Peyer's patch (tissue), 4 donors: ENCODE data around the gene DTX2. TPM values are rescaled to one million over a fixed set of nuclear protein-coding genes. Genes with fewer than 3 reads are reported as not detected.
"Not testable (repeated sequence)": the region's sequence is repeated elsewhere in the genome, so short reads cannot be mapped to it uniquely, and the experiment has no call there.

Experiments used
- DNase-seq, 3 donors: peaks; one replicate each; pipeline ENCODE4 v3.0.0-alpha.2; 2017 to 2019
- H3K27ac ChIP-seq, 4 donors: fragments of 200-600 bp; sonication (generic); one replicate each; pipeline ENCODE4 v1.5.1; 2016 to 2019
- H3K27me3 ChIP-seq, 2 donors: fragments of 200-600 bp; sonication (generic); one replicate each; pipeline ENCODE4 v1.5.1; 2019
- H3K36me3 ChIP-seq, 3 donors: fragments of 200-600 bp; sonication (generic); one replicate each; pipeline ENCODE4 v1.5.1; 2016 to 2019
- H3K4me1 ChIP-seq, 4 donors: fragments of 200-600 bp; sonication (generic); one replicate each; pipeline ENCODE4 v1.5.1; 2016 to 2019
- H3K4me3 ChIP-seq, 4 donors: fragments of 200-600 bp; sonication (generic); 1 replicate in 3 of 4; 2 replicates in 1 of 4; pipeline ENCODE4 v1.5.1; 2016 to 2019; ENCODE audit warnings: mild to moderate bottlenecking in 1 of 4
- H3K9me3 ChIP-seq, 4 donors: fragments of 200-600 bp; sonication (generic); one replicate each; pipeline ENCODE4 v1.5.1; 2016 to 2019; ENCODE audit warnings: mild to moderate bottlenecking in 1 of 4
- CTCF ChIP-seq, 6 experiments: fragments of 450-650 bp in 4 of 6; fragments of 200-600 bp in 2 of 6; sonication (generic) in 1 of 6; IDR thresholded peaks; one replicate each; pipeline ENCODE4 v1.5.1; 2017 to 2019; ENCODE audit warnings: antibody characterized with exemption in 6 of 6, mild to moderate bottlenecking in 3 of 6, moderate library complexity in 1 of 6
- POLR2A ChIP-seq, 2 donors: fragments of 450-650 bp; IDR thresholded peaks; one replicate each; pipeline ENCODE4 v1.5.1; 2017; ENCODE audit warnings: antibody characterized with exemption in 2 of 2, mild to moderate bottlenecking in 2 of 2, moderate library complexity in 2 of 2
- total RNA-seq, 4 donors: library from RNA; depleted of rRNA; stranded (reverse); fragments of >200 nt; gene quantifications; one replicate each; pipeline ENCODE4 v1.1.0, GENCODE V29; 2016

The DTX2 gene
- total RNA-seq, 4 donors from 2014 or later = 32.2 to 72.8 (median 59.2) TPM

DNA sequence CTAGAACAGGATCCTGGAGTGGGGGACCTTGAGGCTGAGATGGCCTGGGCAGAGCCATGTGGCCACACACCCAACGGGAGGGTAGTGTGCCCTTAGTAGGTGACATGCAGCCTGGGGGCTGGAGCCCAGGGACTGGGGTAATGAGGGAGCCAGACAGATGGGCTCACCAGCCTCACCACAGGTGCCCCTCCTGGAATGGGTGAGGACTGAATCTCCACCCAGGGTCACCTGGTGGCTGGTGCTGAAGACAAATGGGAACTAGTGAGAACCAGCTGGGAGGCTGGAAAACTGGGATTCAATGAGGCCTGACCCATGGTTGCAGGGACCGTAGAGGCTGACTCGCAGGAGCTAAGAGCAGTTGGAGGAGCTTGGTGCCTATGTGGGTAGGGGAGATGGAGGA, 30.7 kb upstream of the DTX2 start:
- Histone ChIP-seq H3K4me3 (no peak overlapping the region), H3K36me3 (no peaks in the 10 kb centered on the region), H3K4me1 (no peaks in the 10 kb centered on the region), H3K27me3 (no peaks in the 10 kb centered on the region), H3K27ac (no peak overlapping the region), H3K9me3 (no peaks in the 10 kb centered on the region)
- no peak for TF ChIP-seq POLR2A (IDR thresholded peaks at IDR 0.05)
- TF ChIP-seq CTCF (IDR thresholded peaks at IDR 0.05) = no peak
- no peak for DNase-seq

GRCh38 chr7:76437873-76438272, 23.6 kb upstream of the DTX2 start:
- not testable (repeated sequence) for H3K4me3 ChIP-seq, H3K9me3 ChIP-seq, H3K27ac ChIP-seq, H3K4me1 ChIP-seq, H3K27me3 ChIP-seq, H3K36me3 ChIP-seq
- DNase-seq = peak in 2 of 3 donors; percentile 64 to 87
- TF ChIP-seq CTCF (IDR thresholded peaks at IDR 0.05) = peak in 5 of 6 experiments; percentile 16 to 80 (median 58)

GRCh38 chr7:76439120-76439888, 22.2 kb upstream of the DTX2 start:
- H3K4me3 ChIP-seq, DNase-seq, H3K4me1 ChIP-seq, H3K27me3 ChIP-seq, H3K9me3 ChIP-seq, H3K27ac ChIP-seq, H3K36me3 ChIP-seq: not testable (repeated sequence)

DNA sequence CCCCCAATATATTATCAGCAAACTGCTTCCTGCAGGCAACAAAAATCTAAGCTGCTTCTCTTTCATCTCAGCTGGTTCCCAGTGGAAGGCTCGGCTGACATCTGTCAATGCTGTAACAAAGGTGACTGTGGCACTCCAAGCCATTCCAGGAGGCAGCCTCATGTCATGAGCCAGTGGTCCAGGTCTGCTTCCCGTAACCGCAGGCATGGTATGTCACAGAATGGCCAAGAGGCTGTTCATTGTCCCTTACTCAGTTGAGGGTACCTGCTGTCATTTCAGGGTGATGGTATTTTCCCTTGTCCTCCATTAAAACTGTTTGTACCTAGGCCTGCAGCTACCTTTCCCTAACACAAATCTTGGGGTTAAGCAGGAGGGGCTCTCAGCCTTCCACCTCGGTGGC, 21.1 kb upstream of the DTX2 start:
- not testable (repeated sequence) for DNase-seq, H3K27ac ChIP-seq, H3K9me3 ChIP-seq, H3K4me3 ChIP-seq, H3K36me3 ChIP-seq, H3K27me3 ChIP-seq, H3K4me1 ChIP-seq

GRCh38 chr7:76441792-76442191, 19.7 kb upstream of the DTX2 start:
- not testable (repeated sequence) for H3K36me3 ChIP-seq, H3K9me3 ChIP-seq, H3K4me1 ChIP-seq, H3K4me3 ChIP-seq, H3K27me3 ChIP-seq, DNase-seq, H3K27ac ChIP-seq

GRCh38 chr7:76442664-76443446, 18.7 kb upstream of the DTX2 start:
- H3K27ac ChIP-seq, H3K4me3 ChIP-seq, H3K9me3 ChIP-seq, H3K4me1 ChIP-seq, DNase-seq, H3K27me3 ChIP-seq, H3K36me3 ChIP-seq: not testable (repeated sequence)

- not testable (repeated sequence) for DNase-seq, H3K4me3 ChIP-seq, H3K4me1 ChIP-seq, H3K27ac ChIP-seq, H3K9me3 ChIP-seq, H3K36me3 ChIP-seq, H3K27me3 ChIP-seq
Measured at GRCh38 chr7:76443846-76444245, 17.7 kb upstream of the DTX2 start.

GRCh38 chr7:76445577-76446008, 15.9 kb upstream of the DTX2 start:
- H3K4me3 ChIP-seq, H3K4me1 ChIP-seq, H3K9me3 ChIP-seq, H3K36me3 ChIP-seq, H3K27me3 ChIP-seq: not testable (repeated sequence)
- peak overlapping the region; percentile 46 to 75 (median 61) for H3K27ac ChIP-seq
- peak in 1 of 3 donors; percentile 71 for DNase-seq

DNA sequence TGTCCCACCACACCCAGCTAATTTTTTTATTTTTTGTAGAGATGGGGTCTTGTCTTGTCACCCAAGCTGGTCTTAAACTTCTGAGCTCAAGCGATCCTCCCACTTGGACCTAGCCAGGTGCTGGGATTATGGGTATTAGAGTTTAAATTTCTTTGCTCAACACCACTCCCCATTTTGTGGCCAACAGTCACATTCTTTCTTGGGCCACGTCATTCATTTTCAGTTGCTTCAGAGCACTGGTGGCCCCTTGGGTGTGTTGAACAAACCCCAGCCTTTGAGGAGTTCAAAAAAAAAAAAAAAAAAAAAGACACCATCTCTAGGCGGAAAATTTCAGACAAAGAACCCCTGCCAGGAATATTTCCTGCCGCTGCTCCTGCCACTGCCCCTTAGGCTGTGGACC, 4.5 kb upstream of the DTX2 start:
- not testable (repeated sequence) for H3K36me3 ChIP-seq, H3K27me3 ChIP-seq, DNase-seq, H3K4me1 ChIP-seq, H3K27ac ChIP-seq, H3K4me3 ChIP-seq, H3K9me3 ChIP-seq

DNA sequence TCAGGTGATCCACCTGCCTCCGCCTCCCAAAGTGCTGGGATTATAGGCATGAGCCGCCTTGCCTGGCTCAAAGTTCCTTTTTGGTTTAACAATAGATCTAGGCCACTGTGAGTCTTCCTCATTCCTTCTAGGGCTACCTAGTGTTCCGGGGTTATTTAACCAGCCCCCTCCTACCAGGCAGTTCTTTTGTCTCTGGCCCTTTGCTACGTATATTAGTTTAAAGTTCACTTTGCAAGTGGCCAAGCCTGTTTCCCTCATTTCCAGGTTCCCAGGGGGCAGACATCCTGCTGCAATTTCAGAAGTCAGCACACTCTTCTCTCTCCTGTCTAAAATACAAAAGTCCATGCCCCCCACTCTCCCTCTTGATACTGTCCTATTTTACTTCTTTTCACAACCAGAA, 3.0 kb upstream of the DTX2 start:
- not testable (repeated sequence) for H3K4me3 ChIP-seq, DNase-seq, H3K27me3 ChIP-seq, H3K27ac ChIP-seq, H3K9me3 ChIP-seq, H3K36me3 ChIP-seq, H3K4me1 ChIP-seq

DNA sequence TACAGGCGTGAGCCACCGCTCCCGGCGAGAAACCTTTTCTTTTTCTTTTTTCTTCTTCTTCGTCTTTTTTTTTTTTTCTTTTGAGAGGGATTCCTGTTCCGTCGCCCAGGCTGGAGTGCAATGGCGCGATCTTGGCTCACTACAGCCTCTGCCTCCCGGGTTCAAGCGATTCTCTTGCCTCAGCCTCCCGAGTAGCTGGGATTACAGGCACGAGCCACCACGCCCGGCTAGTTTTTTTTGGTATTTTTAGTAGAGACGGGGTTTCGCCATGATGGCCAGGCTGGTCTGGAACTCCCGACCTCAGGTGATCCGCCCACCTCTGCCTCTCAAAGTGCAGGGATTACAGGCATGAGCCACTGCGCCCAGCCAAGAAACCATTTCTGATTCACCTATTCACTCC, 742 bp upstream of the DTX2 start:
- DNase-seq, H3K27ac ChIP-seq: not testable (repeated sequence)

GRCh38 chr7:76462271-76462882, 868 bp downstream of the DTX2 start:
- not testable (repeated sequence) for H3K36me3 ChIP-seq, H3K4me3 ChIP-seq, H3K27me3 ChIP-seq, H3K9me3 ChIP-seq, DNase-seq, H3K27ac ChIP-seq
- peaks cover 0 to 19% (median 0%) of the 10 kb centered on the region in 4 donors for H3K4me1 ChIP-seq

More for the DNA sequence above, 742 bp upstream of the DTX2 start:
- H3K4me3 ChIP-seq, H3K27me3 ChIP-seq, H3K36me3 ChIP-seq, H3K9me3 ChIP-seq: not testable (repeated sequence)
- H3K4me1 ChIP-seq = peaks cover 0 to 12% (median 0%) of the 10 kb centered on the region in 4 donors
